Keratinocyte (primary cell): ENCODE results near the gene SOX5.

ENCODE experiments used
- CTCF ChIP-seq, 3 experiments: IDR thresholded peaks in 1 of 3; conservative IDR thresholded peaks in 1 of 3; optimal IDR thresholded peaks in 1 of 3; 2 replicates in 2 of 3; 3 replicates in 1 of 3; pipeline versions ENCODE3 to v1.5.1; 2011; ENCODE audit warnings: low read length in 3 of 3, mild to moderate bottlenecking in 3 of 3, moderate library complexity in 2 of 3, control low read depth in 1 of 3, inconsistent platforms in 1 of 3; ENCODE audit not compliant: insufficient read depth in 2 of 3; ENCODE audit errors: extremely low read depth in 1 of 3
- EZH2 ChIP-seq: IDR thresholded peaks from one replicate; pipeline ENCODE4 v1.6.1; 2012; ENCODE audit warnings: inconsistent platforms, mild to moderate bottlenecking, low read length, moderate library complexity

- TF ChIP-seq CTCF (optimal IDR thresholded peaks at IDR 0.05 in 1 of 3, IDR thresholded peaks at IDR 0.05 in 1 of 3, conservative IDR thresholded peaks at IDR 0.05 in 1 of 3; ENCODE audit: extremely low read depth in 1 of 3, insufficient read depth in 2 of 3, low read length in 3 of 3), result no peak
- TF ChIP-seq EZH2, result no peak
Observed at GRCh38 chr12:23703051-23703450, 246.4 kb downstream of the SOX5 start.
